Measurements from ENCODE around the gene TUBB4B. TPM values are rescaled to one million over a fixed set of nuclear protein-coding genes. Genes with fewer than 3 reads are reported as not detected.

The TUBB4B gene
- total RNA-seq, 3 donors from 2014 or later (not counting 1 experiment from before 2014, with no cell fraction given) = 84.4 to 121 (median 93.9) TPM

DNA sequence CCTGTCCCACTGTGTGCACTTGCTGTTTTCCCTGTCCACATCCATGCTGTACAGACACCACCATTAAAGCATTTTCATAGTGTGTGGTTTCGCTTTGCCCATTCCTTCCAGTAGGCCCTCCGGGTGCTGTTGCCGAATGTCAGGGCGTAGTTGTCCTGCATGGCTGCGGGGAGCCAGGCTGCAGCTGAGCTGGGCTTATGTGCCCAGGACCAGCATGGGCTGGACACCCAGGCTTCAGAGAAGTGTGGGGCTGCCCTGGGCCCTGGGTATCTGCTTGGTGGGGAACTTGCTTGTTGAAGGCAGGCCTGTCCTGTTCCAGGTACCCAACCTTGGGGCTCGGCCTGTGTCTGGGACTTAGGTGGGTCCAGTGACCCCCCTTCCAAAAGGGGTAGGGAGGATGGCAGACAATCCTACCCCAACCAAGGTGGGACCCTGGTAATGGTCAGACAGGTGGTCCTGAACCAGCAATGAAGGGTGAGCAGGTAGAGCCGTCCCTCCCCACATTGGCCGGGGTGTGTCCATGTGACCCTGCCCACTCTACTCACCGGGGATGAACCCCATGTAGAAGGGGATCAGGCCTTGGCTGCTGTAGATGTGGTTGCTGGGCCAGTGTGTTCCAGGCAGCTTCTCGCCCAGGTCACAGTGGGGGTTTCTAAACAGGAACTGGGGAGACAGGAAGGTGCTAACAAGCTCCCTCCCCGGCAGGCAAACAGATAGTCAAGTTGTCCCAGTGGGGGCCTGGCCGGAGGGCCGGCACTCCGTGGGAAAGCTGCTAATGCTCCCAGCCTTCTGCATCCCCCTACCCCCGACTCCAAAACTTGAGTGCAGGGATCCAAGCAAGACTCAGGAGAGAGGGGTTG, 2.8 kb downstream of the TUBB4B start:
- Histone ChIP-seq H3K27me3 (ENCODE audit: control insufficient read depth, insufficient read depth, low read length) (no peaks in the 10 kb centered on the region), H3K36me3 (ENCODE audit: control insufficient read depth, insufficient read depth, low read length) (peaks cover 17% of the 10 kb centered on the region), H3K27ac (ENCODE audit: low read length) (no peak overlapping the region), H3K4me1 (ENCODE audit: control insufficient read depth, insufficient read depth, low read length) (peaks cover 27% of the 10 kb centered on the region), H3K4me3 (ENCODE audit: low read length) (no peak overlapping the region), H3K9me3 (ENCODE audit: control insufficient read depth, insufficient read depth, low read length) (no peaks in the 10 kb centered on the region)
- TF ChIP-seq, protein P1, sequence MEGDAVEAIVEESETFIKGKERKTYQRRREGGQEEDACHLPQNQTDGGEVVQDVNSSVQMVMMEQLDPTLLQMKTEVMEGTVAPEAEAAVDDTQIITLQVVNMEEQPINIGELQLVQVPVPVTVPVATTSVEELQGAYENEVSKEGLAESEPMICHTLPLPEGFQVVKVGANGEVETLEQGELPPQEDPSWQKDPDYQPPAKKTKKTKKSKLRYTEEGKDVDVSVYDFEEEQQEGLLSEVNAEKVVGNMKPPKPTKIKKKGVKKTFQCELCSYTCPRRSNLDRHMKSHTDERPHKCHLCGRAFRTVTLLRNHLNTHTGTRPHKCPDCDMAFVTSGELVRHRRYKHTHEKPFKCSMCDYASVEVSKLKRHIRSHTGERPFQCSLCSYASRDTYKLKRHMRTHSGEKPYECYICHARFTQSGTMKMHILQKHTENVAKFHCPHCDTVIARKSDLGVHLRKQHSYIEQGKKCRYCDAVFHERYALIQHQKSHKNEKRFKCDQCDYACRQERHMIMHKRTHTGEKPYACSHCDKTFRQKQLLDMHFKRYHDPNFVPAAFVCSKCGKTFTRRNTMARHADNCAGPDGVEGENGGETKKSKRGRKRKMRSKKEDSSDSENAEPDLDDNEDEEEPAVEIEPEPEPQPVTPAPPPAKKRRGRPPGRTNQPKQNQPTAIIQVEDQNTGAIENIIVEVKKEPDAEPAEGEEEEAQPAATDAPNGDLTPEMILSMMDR (IDR thresholded peaks at IDR 0.05) = no peak
- whole genome bisulfite sequencing (ENCODE audit: insufficient coverage) = 86% methylated on average over 15 of the region's 15 CpGs
- Mint-ChIP-seq H3K27ac (peak overlapping the region in 1 of 2 donors; percentile 54), H3K4me3 (no peak overlapping the region), H3K4me1 (peaks cover 19 to 29% of the 10 kb centered on the region in 2 donors), H3K36me3 (no peaks in the 10 kb centered on the region), H3K9me3 (no peaks in the 10 kb centered on the region), H3K27me3 (ENCODE audit: low read depth in 2 of 2) (peaks cover 0 to 4% of the 10 kb centered on the region in 2 donors)
- ATAC-seq (no peak), DNase-seq (no peak)
- intact Hi-C loops (cut with micrococcal nuclease) = loop anchor here (5.0 kb wide), 2 partner anchors 42 to 452 kb away; partner anchors contain the start of genes TMEM141 and TPRN

DNA sequence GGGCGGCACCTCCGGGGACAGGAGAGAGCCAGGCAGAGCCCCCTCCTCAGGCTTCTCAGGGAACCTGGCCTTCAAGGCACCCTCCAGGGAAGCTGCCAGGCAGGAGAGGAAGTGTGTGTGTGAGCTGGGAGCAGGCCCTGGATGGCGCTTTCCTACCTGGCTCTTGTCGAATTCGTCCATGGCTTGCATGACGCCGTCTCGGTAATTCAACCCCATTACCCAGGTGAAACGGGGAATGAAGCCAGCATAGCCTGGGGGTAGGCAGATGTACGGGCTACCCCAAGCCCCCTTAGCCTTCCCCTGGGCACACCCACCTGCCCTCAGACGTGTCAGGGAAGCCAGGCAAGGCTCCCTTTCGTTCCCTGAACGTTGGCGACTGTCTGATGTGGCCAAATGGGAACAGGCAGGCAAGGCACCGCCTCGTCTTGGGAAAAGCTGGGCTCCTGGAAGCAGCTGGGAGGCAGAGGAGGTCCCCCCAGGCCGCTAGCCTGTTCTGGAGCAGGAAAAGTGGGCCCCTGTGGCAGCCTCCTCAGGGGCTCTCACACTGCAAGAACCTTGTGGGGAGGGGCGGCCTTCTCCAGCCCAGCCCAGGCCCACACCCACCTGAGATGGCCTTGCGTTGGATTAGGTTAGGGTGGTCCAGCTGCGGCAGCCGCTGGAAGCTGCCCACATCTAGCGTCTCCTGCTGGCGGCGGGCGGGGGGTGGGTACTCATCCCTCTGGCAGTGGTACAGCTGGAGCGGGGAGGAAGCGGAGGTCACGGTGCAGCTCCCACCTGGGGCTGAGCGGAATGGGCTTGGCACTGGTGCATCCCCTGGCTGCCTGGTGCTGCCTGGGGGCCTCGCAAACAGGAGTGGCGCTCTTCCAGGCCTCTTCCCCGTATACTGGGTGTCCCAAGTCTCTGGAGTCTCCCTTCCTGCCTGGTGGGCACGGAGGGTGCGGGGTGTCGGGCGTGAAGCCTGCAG, 3.7 kb downstream of the TUBB4B start:
- Mint-ChIP-seq H3K4me3 (no peak overlapping the region), H3K36me3 (no peaks in the 10 kb centered on the region), H3K27ac (peak overlapping the region in 1 of 2 donors; percentile 54), H3K9me3 (no peaks in the 10 kb centered on the region), H3K4me1 (peaks cover 19 to 25% of the 10 kb centered on the region in 2 donors), H3K27me3 (ENCODE audit: low read depth in 2 of 2) (peaks cover 0 to 4% of the 10 kb centered on the region in 2 donors)
- intact Hi-C loops (cut with micrococcal nuclease) = loop anchor here (5.0 kb wide), 2 partner anchors 42 to 452 kb away; partner anchors contain the start of genes TMEM141 and TPRN
- peaks cover 17% of the 10 kb centered on the region for H3K36me3 ChIP-seq (ENCODE audit: control insufficient read depth, insufficient read depth, low read length)
- H3K9me3 ChIP-seq (ENCODE audit: control insufficient read depth, insufficient read depth, low read length) = no peaks in the 10 kb centered on the region
- H3K27ac ChIP-seq (ENCODE audit: low read length) = no peak overlapping the region
- no peaks in the 10 kb centered on the region for H3K27me3 ChIP-seq (ENCODE audit: control insufficient read depth, insufficient read depth, low read length)
- TF ChIP-seq, protein P1 (IDR thresholded peaks at IDR 0.05) = no peak
- no peak for DNase-seq
- no peak for ATAC-seq
- no peak overlapping the region for H3K4me3 ChIP-seq (ENCODE audit: low read length)
- peaks cover 18% of the 10 kb centered on the region for H3K4me1 ChIP-seq (ENCODE audit: control insufficient read depth, insufficient read depth, low read length)
- WGBS (ENCODE audit: insufficient coverage) = 93% methylated on average over 36 of the region's 36 CpGs

DNA sequence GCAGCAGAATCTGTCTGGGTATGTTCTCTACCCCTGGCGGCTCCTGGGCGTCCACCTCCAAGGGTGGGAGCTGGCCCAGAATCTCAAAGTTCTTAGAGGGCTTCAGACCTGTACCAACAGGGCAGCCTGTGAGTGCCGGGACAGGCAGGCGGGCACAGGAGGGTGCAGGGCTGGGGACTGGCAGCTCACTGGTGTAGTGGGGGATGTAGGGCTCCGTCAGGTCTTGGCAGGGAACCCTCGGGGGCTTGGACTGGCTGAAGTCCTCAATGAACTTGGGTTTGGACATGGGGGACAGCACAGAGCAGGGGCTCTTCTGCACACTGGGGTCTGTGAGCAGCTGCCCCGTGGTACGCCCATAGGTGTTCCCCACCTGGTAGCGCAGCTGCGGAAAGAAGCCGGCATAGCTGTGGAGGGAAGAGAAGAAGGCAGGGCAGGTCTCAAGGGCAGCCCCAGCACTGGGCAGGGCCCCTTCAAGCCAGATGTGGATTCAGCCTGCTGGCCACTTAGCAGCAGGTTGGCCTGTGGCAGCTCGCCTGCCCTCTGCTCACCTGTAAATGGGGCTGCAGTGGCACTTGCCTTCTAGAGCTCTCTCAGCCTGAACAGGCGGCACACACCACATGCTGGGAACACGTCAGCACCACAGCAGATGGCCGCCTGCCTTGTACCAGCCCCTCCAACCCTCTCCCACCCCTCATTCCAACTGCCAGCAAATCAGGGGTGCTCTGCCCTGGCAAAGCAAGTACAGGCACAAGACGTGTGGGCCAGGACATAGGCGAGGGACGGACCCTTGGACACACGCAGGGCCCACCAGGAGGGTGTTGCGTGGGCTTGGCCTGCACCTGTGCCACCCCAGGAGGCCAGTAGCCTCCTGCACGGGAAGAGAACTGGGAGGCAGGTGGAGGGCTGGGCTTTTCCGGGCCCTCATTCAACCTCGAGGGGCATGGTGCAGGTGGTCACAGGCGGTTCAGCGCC, 4.6 kb downstream of the TUBB4B start:
- no peak overlapping the region for H3K4me3 ChIP-seq (ENCODE audit: low read length)
- H3K9me3 ChIP-seq (ENCODE audit: control insufficient read depth, insufficient read depth, low read length) = no peaks in the 10 kb centered on the region
- ATAC-seq = no peak
- TF ChIP-seq, protein P1 (IDR thresholded peaks at IDR 0.05) = no peak
- 93% methylated on average over 25 of the region's 25 CpGs for WGBS (ENCODE audit: insufficient coverage)
- H3K4me1 Mint-ChIP-seq = peaks cover 19 to 23% of the 10 kb centered on the region in 2 donors
- peaks cover 0 to 4% of the 10 kb centered on the region in 2 donors for H3K27me3 Mint-ChIP-seq (ENCODE audit: low read depth in 2 of 2)
- H3K4me3 Mint-ChIP-seq = no peak overlapping the region
- no peak overlapping the region for H3K27ac Mint-ChIP-seq
- H3K4me1 ChIP-seq (ENCODE audit: control insufficient read depth, insufficient read depth, low read length) = peaks cover 14% of the 10 kb centered on the region
- H3K27ac ChIP-seq (ENCODE audit: low read length) = no peak overlapping the region
- no peak for DNase-seq
- peaks cover 17% of the 10 kb centered on the region for H3K36me3 ChIP-seq (ENCODE audit: control insufficient read depth, insufficient read depth, low read length)
- H3K27me3 ChIP-seq (ENCODE audit: control insufficient read depth, insufficient read depth, low read length) = no peaks in the 10 kb centered on the region
- intact Hi-C loops (cut with micrococcal nuclease) = no loop called here
- no peaks in the 10 kb centered on the region for H3K9me3 Mint-ChIP-seq
- no peaks in the 10 kb centered on the region for H3K36me3 Mint-ChIP-seq

Data from natural killer cell (primary cell).